ENCODE data around the gene FOXS1. TPM values are rescaled to one million over a fixed set of nuclear protein-coding genes. Genes with fewer than 3 reads are reported as not detected.

Gene FOXS1
- total RNA-seq = not detected in 2 replicates

GRCh38 chr20:31845300-31845863, at the start of gene FOXS1:
Gene FOXS1 (minus strand): TSS chr20:31845604. CDS start chr20:31845542, 62 bp downstream.

GRCh38 chr20:31869942-31870725, 24.7 kb upstream of the FOXS1 start, which contains the start of the genes DUSP15 and TTLL9:
Gene DUSP15 (minus strand): TSS chr20:31870527. CDS start chr20:31870337, 190 bp downstream.
Gene TTLL9 (plus strand): TSS chr20:31870634. CDS start chr20:31871127, 493 bp downstream.

GRCh38 chr20:31819083-31819784, 26.2 kb downstream of the FOXS1 start, which contains the start of gene MYLK2:
Gene MYLK2 (plus strand): TSS chr20:31819356. CDS start chr20:31819581, 225 bp downstream.

Other genes starting within 250 kb of the FOXS1 start
- gene ID1, start 240.3 kb downstream of the FOXS1 start, total RNA-seq = 370 and 375 TPM in 2 replicates
- gene COX4I2, start 207.7 kb downstream of the FOXS1 start, total RNA-seq = not detected in 2 replicates
- gene BCL2L1, start 122.7 kb downstream of the FOXS1 start, total RNA-seq = 122 and 130 TPM in 2 replicates
- gene TPX2, start 106.3 kb downstream of the FOXS1 start, total RNA-seq = 122 and 127 TPM in 2 replicates
- gene MYLK2, start 26.2 kb downstream of the FOXS1 start, total RNA-seq = 0.17 and 0.30 TPM in 2 replicates
- 0.30 TPM in 1 of 2 replicates, not detected in the other for gene DUSP15, start 24.9 kb upstream of the FOXS1 start, total RNA-seq
- gene TTLL9, start 25.0 kb upstream of the FOXS1 start, total RNA-seq = not detected in 2 replicates
- gene PDRG1, start 106.4 kb upstream of the FOXS1 start, total RNA-seq = 7.2 and 7.9 TPM in 2 replicates
- under 0.01 TPM in 1 of 2 replicates, not detected in the other for gene XKR7, start 122.5 kb upstream of the FOXS1 start, total RNA-seq
- gene CCM2L, start 164.8 kb upstream of the FOXS1 start, total RNA-seq = not detected in 2 replicates
- gene HCK, start 206.6 kb upstream of the FOXS1 start, total RNA-seq = not detected in 2 replicates

Measured in bronchus fibroblast of lung (primary cell).